WTC11 (cell line): ENCODE data around the gene MTCP1. TPM values are rescaled to one million over a fixed set of nuclear protein-coding genes. Genes with fewer than 3 reads are reported as not detected.
A peak's percentile ranks its signal among the peaks of the same experiment; 100 is the strongest.

Experiments used
- ATAC-seq: fragments of 200-7000 bp; cut with Tn5 transposase; 2 replicates; pipeline ENCODE4 v1.10.0; 2021; ENCODE audit warnings: mild to moderate bottlenecking, moderate library complexity
- CTCF ChIA-PET: fragments of 300-600 bp; sonication (Branson Sonifier 250); formaldehyde crosslinking; loops from one replicate; lab custom pipeline; 2021; ENCODE audit warnings: antibody characterized with exemption; lab: Charles Lee
- POLR2A ChIA-PET: fragments of 350-600 bp; sonication (Branson Sonifier 250); formaldehyde crosslinking; loops from one replicate; lab custom pipeline; 2021; ENCODE audit warnings: antibody characterized with exemption; lab: Charles Lee
- DNase-seq: peaks from one replicate; pipeline ENCODE4 v3.0.0; 2021; ENCODE audit warnings: low spot score
- H3K27ac Mint-ChIP-seq: 2 replicates; pipeline ENCODE4 v1.8.0; 2021; ENCODE audit warnings: mixed read lengths
- H3K27me3 Mint-ChIP-seq: 2 replicates; pipeline ENCODE4 v1.8.0; 2021; ENCODE audit warnings: low read depth, mild to moderate bottlenecking, moderate library complexity, mixed read lengths
- H3K36me3 Mint-ChIP-seq: 2 replicates; pipeline ENCODE4 v1.8.0; 2021; ENCODE audit warnings: mixed read lengths
- H3K4me1 Mint-ChIP-seq: 2 replicates; pipeline ENCODE4 v1.8.0; 2022; ENCODE audit warnings: mixed read lengths
- H3K4me3 Mint-ChIP-seq: 2 replicates; pipeline ENCODE4 v1.8.0; 2021; ENCODE audit warnings: mild to moderate bottlenecking, moderate library complexity, mixed read lengths
- H3K9me3 Mint-ChIP-seq: 2 replicates; pipeline ENCODE4 v1.8.0; 2021; ENCODE audit warnings: mixed read lengths
- ATF1 ChIP-seq: sonication (generic); formaldehyde crosslinking; IDR thresholded peaks from 2 replicates; pipeline ENCODE4 v1.8.1; 2023; ENCODE audit warnings: mild to moderate bottlenecking, moderate library complexity, missing genetic modification reagents
- CBFB ChIP-seq: sonication (generic); formaldehyde crosslinking; IDR thresholded peaks from 2 replicates; pipeline ENCODE4 v1.8.1; 2022; ENCODE audit warnings: mild to moderate bottlenecking, low read depth, missing genetic modification reagents
- E2F1 ChIP-seq: sonication (generic); formaldehyde crosslinking; IDR thresholded peaks from 2 replicates; pipeline ENCODE4 v1.8.0; 2022; ENCODE audit warnings: mild to moderate bottlenecking, missing genetic modification reagents
- EMX1 ChIP-seq: fragments of 250-450 bp; sonication (Bioruptor Pico); IDR thresholded peaks from 2 replicates; pipeline ENCODE4 v1.8.0; 2021; ENCODE audit warnings: mild to moderate bottlenecking
- ESRRA ChIP-seq: sonication (generic); formaldehyde crosslinking; IDR thresholded peaks from 2 replicates; pipeline ENCODE4 v1.8.1; 2022; ENCODE audit warnings: mild to moderate bottlenecking, missing genetic modification reagents, borderline replicate concordance
- GRHL2 ChIP-seq: fragments of 250-450 bp; sonication (Bioruptor Pico); IDR thresholded peaks from 2 replicates; pipeline ENCODE4 v1.8.0; 2022; ENCODE audit warnings: mild to moderate bottlenecking, moderate library complexity; ENCODE audit not compliant: insufficient replicate concordance, severe bottlenecking
- IRF2 ChIP-seq: sonication (generic); formaldehyde crosslinking; IDR thresholded peaks from 2 replicates; pipeline ENCODE4 v1.8.0; 2022; ENCODE audit warnings: low read depth, missing genetic modification reagents, borderline replicate concordance
- MXD4 ChIP-seq: fragments of 250-450 bp; sonication (Bioruptor Pico); IDR thresholded peaks from 2 replicates; pipeline ENCODE4 v1.8.0; 2021; ENCODE audit warnings: mild to moderate bottlenecking, moderate library complexity, borderline replicate concordance
- MYBL2 ChIP-seq: sonication (generic); formaldehyde crosslinking; IDR thresholded peaks from 2 replicates; pipeline ENCODE4 v1.8.1; 2023; ENCODE audit warnings: mild to moderate bottlenecking, moderate library complexity, missing genetic modification reagents
- NR3C1 ChIP-seq: sonication (generic); formaldehyde crosslinking; conservative IDR thresholded peaks from 2 replicates; pipeline ENCODE4 v1.8.1; 2023; ENCODE audit warnings: low read depth, mild to moderate bottlenecking, missing genetic modification reagents
- RORB ChIP-seq: fragments of 250-450 bp; sonication (Bioruptor Pico); IDR thresholded peaks from 2 replicates; pipeline ENCODE4 v1.9.0; 2021; ENCODE audit warnings: mild to moderate bottlenecking
- SP1 ChIP-seq: sonication (generic); formaldehyde crosslinking; conservative IDR thresholded peaks from 2 replicates; pipeline ENCODE4 v1.8.1; 2022; ENCODE audit warnings: missing genetic modification reagents
- TP53 ChIP-seq: sonication (generic); formaldehyde crosslinking; IDR thresholded peaks from 2 replicates; pipeline ENCODE4 v1.8.1; 2023; ENCODE audit warnings: mild to moderate bottlenecking, missing genetic modification reagents
- ZBTB43 ChIP-seq: sonication (generic); formaldehyde crosslinking; IDR thresholded peaks from 2 replicates; pipeline ENCODE4 v1.8.1; 2023; ENCODE audit warnings: mild to moderate bottlenecking, missing genetic modification reagents
- ZMAT4 ChIP-seq: fragments of 250-450 bp; sonication (Bioruptor Pico); IDR thresholded peaks from 2 replicates; pipeline ENCODE4 v1.9.0; 2021; ENCODE audit warnings: mild to moderate bottlenecking
- ZNF416 ChIP-seq: fragments of 250-450 bp; sonication (Bioruptor Pico); IDR thresholded peaks from 2 replicates; pipeline ENCODE4 v1.9.0; 2021; ENCODE audit warnings: mild to moderate bottlenecking, inconsistent platforms
- total RNA-seq: library from RNA; stranded (reverse); gene quantifications from 3 replicates; pipeline ENCODE4 v1.2.3, GENCODE V29; 2021
- TF ChIP-seq, protein P1 (sequence below): fragments of 250-450 bp; sonication (Bioruptor Pico); IDR thresholded peaks from 2 replicates; pipeline ENCODE4 v2.1.2; 2022; ENCODE audit warnings: mild to moderate bottlenecking, moderate library complexity
- TF ChIP-seq, protein P2 (sequence below): fragments of 250-450 bp; sonication (Bioruptor Pico); IDR thresholded peaks from 2 replicates; pipeline ENCODE4 v1.9.0; 2021; ENCODE audit warnings: mild to moderate bottlenecking
- TF ChIP-seq, protein P3 (sequence below): sonication (generic); formaldehyde crosslinking; conservative IDR thresholded peaks from 2 replicates; pipeline ENCODE4 v1.8.1; 2022; ENCODE audit warnings: mild to moderate bottlenecking, missing genetic modification reagents
- TF ChIP-seq, protein P4 (sequence below): sonication (generic); formaldehyde crosslinking; IDR thresholded peaks from 2 replicates; pipeline ENCODE4 v1.8.0; 2022; ENCODE audit warnings: mild to moderate bottlenecking, missing genetic modification reagents
- TF ChIP-seq, protein P5 (sequence below): sonication (generic); formaldehyde crosslinking; IDR thresholded peaks from 2 replicates; pipeline ENCODE4 v1.8.1; 2022; ENCODE audit warnings: mild to moderate bottlenecking, missing genetic modification reagents, moderate library complexity, borderline replicate concordance

The MTCP1 gene
- total RNA-seq, 1 experiment from 2014 or later = 12.8 TPM

DNA sequence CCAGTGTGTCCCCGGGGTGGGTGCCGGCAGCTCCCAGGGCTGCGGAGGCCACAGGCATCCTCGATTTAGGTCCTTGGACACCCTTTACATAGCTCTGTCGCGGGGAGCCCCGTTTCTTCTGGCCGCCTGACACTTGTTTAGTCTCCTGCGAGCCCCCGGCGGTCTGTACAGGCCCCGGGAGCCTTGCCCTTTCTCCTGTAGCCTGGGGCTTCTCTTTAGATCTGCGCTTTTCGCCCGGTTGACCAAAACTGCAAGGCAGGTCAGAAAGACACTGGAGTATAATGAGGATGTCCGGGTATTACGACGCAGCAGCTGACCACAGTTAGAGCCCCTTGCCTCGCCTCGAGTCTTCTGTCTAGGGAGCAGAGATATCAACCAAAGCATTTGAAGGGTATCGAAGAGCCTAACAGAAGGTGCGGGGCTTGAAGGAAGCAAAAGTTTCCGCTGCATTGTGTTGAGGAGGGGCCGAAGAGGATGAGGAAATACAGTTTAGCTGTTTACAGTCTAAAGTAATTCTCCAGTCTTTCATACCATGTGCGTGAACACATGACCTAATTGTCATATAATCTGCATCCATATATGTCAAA is 851 bp upstream of the MTCP1 start:
- CTCF ChIA-PET = interaction anchor here (1.0 kb wide), 1 partner anchor 15 kb away, joined by 3 read pairs; no protein-coding TSS in a partner anchor
- Mint-ChIP-seq H3K9me3 (no peaks in the 10 kb centered on the region), H3K4me3 (peak overlapping the region; percentile 90), H3K27me3 (no peaks in the 10 kb centered on the region), H3K27ac (peak overlapping the region; percentile 93), H3K4me1 (peaks cover 17% of the 10 kb centered on the region), H3K36me3 (peaks cover 27% of the 10 kb centered on the region)
- peak; percentile 8 for ATAC-seq
- POLR2A ChIA-PET = no interaction called here
- peak; percentile 13 for DNase-seq
- TF ChIP-seq CBFB (CRISPR knock-in tag) (no peak), MYBL2 (CRISPR knock-in tag) (no peak)
- TF ChIP-seq, protein P1, sequence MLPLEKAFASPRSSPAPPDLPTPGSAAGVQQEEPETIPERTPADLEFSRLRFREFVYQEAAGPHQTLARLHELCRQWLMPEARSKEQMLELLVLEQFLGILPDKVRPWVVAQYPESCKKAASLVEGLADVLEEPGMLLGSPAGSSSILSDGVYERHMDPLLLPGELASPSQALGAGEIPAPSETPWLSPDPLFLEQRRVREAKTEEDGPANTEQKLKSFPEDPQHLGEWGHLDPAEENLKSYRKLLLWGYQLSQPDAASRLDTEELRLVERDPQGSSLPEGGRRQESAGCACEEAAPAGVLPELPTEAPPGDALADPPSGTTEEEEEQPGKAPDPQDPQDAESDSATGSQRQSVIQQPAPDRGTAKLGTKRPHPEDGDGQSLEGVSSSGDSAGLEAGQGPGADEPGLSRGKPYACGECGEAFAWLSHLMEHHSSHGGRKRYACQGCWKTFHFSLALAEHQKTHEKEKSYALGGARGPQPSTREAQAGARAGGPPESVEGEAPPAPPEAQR (CRISPR knock-in tag) = no peak
- TF ChIP-seq, protein P2, sequence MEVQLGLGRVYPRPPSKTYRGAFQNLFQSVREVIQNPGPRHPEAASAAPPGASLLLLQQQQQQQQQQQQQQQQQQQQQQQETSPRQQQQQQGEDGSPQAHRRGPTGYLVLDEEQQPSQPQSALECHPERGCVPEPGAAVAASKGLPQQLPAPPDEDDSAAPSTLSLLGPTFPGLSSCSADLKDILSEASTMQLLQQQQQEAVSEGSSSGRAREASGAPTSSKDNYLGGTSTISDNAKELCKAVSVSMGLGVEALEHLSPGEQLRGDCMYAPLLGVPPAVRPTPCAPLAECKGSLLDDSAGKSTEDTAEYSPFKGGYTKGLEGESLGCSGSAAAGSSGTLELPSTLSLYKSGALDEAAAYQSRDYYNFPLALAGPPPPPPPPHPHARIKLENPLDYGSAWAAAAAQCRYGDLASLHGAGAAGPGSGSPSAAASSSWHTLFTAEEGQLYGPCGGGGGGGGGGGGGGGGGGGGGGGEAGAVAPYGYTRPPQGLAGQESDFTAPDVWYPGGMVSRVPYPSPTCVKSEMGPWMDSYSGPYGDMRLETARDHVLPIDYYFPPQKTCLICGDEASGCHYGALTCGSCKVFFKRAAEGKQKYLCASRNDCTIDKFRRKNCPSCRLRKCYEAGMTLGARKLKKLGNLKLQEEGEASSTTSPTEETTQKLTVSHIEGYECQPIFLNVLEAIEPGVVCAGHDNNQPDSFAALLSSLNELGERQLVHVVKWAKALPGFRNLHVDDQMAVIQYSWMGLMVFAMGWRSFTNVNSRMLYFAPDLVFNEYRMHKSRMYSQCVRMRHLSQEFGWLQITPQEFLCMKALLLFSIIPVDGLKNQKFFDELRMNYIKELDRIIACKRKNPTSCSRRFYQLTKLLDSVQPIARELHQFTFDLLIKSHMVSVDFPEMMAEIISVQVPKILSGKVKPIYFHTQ = no peak
- TF ChIP-seq, all 79 proteins: peak for 0

- ChIA-PET CTCF (interaction anchor here (0.7 kb wide), 1 partner anchor 16 kb away, joined by 3 read pairs; no protein-coding TSS in a partner anchor), POLR2A (no interaction called here)
- TF ChIP-seq TP53 = no peak
- TF ChIP-seq E2F1 (CRISPR knock-in tag) = no peak
- peak overlapping the region; percentile 70 for H3K27ac Mint-ChIP-seq
- no peaks in the 10 kb centered on the region for H3K27me3 Mint-ChIP-seq
- peaks cover 23% of the 10 kb centered on the region for H3K36me3 Mint-ChIP-seq
- H3K4me1 Mint-ChIP-seq = peaks cover 17% of the 10 kb centered on the region
- DNase-seq = peak; percentile 11
- peak; percentile 3; the same call in 1 of the 2 replicates for ATAC-seq
- H3K4me3 Mint-ChIP-seq = peak overlapping the region; percentile 83
- no peaks in the 10 kb centered on the region for H3K9me3 Mint-ChIP-seq
Observed at GRCh38 chrX:155070663-155070974, 317 bp downstream of the MTCP1 start.

DNA sequence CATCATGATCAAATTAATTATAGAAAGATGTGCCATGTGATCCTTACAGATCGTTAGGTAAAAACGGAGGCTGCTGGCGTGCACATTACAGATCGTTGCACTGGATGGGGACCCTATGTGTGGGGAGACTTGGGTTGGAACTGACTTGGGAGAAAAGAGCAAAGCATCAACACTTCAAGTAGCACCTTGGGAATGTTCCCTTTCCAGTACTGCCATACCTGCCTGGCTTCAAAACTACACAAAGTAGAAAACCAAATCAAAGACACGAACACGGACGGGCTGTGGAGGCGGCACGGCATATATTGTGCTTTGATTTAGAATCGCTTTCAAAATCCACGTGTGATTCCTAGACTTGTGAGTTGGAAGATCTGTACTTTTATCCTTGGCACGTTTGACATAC is 898 bp downstream of the MTCP1 start:
- Mint-ChIP-seq H3K4me3 (peak overlapping the region; percentile 83), H3K27me3 (no peaks in the 10 kb centered on the region)
- POLR2A ChIA-PET = no interaction called here
- TF ChIP-seq ZNF416 (CRISPR knock-in tag) (no peak), EMX1 (CRISPR knock-in tag) (no peak), CBFB (CRISPR knock-in tag) (no peak), ZBTB43 (CRISPR knock-in tag) (no peak), ZMAT4 (CRISPR knock-in tag) (no peak), NR3C1 (CRISPR knock-in tag) (no peak), ATF1 (no peak), GRHL2 (CRISPR knock-in tag) (no peak), SP1 (CRISPR knock-in tag) (no peak), IRF2 (CRISPR knock-in tag) (no peak), RORB (CRISPR knock-in tag) (no peak), MXD4 (CRISPR knock-in tag) (no peak), ESRRA (CRISPR knock-in tag) (no peak)
- TF ChIP-seq, protein P3, sequence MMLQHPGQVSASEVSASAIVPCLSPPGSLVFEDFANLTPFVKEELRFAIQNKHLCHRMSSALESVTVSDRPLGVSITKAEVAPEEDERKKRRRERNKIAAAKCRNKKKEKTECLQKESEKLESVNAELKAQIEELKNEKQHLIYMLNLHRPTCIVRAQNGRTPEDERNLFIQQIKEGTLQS (CRISPR knock-in tag) = no peak
- TF ChIP-seq, protein P1 (CRISPR knock-in tag) = no peak
- TF ChIP-seq, protein P4, sequence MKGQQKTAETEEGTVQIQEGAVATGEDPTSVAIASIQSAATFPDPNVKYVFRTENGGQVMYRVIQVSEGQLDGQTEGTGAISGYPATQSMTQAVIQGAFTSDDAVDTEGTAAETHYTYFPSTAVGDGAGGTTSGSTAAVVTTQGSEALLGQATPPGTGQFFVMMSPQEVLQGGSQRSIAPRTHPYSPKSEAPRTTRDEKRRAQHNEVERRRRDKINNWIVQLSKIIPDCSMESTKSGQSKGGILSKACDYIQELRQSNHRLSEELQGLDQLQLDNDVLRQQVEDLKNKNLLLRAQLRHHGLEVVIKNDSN (CRISPR knock-in tag) = no peak
- TF ChIP-seq, protein P5, sequence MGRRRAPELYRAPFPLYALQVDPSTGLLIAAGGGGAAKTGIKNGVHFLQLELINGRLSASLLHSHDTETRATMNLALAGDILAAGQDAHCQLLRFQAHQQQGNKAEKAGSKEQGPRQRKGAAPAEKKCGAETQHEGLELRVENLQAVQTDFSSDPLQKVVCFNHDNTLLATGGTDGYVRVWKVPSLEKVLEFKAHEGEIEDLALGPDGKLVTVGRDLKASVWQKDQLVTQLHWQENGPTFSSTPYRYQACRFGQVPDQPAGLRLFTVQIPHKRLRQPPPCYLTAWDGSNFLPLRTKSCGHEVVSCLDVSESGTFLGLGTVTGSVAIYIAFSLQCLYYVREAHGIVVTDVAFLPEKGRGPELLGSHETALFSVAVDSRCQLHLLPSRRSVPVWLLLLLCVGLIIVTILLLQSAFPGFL (CRISPR knock-in tag) = no peak
- TF ChIP-seq, all 79 proteins: peak for 0
- ATAC-seq = no peak
- CTCF ChIA-PET = no interaction called here
- peaks cover 17% of the 10 kb centered on the region for H3K36me3 Mint-ChIP-seq
- H3K9me3 Mint-ChIP-seq = no peaks in the 10 kb centered on the region
- peak overlapping the region; percentile 78 for H3K27ac Mint-ChIP-seq
- DNase-seq = no peak
- H3K4me1 Mint-ChIP-seq = peaks cover 17% of the 10 kb centered on the region
